Breast epithelium (tissue), 3 donors: ENCODE results near the gene SIGLEC9.

ENCODE experiments used
- POLR2A ChIP-seq: fragments of 450-650 bp; IDR thresholded peaks from one replicate; pipeline ENCODE4 v1.6.1; 2016; ENCODE audit warnings: antibody characterized with exemption, mild to moderate bottlenecking, moderate library complexity
- POLR2AphosphoS5 ChIP-seq, 3 donors: sonication (generic); formaldehyde crosslinking; IDR thresholded peaks; one replicate each; pipeline ENCODE4 v1.6.1; 2017; ENCODE audit warnings: antibody characterized with exemption in 3 of 3
- TF ChIP-seq, protein P1 (sequence below), 3 donors: fragments of 450-650 bp; IDR thresholded peaks; one replicate each; pipeline ENCODE4 v1.5.1; 2016 to 2017; ENCODE audit warnings: antibody characterized with exemption in 3 of 3, mild to moderate bottlenecking in 3 of 3, moderate library complexity in 3 of 3

DNA sequence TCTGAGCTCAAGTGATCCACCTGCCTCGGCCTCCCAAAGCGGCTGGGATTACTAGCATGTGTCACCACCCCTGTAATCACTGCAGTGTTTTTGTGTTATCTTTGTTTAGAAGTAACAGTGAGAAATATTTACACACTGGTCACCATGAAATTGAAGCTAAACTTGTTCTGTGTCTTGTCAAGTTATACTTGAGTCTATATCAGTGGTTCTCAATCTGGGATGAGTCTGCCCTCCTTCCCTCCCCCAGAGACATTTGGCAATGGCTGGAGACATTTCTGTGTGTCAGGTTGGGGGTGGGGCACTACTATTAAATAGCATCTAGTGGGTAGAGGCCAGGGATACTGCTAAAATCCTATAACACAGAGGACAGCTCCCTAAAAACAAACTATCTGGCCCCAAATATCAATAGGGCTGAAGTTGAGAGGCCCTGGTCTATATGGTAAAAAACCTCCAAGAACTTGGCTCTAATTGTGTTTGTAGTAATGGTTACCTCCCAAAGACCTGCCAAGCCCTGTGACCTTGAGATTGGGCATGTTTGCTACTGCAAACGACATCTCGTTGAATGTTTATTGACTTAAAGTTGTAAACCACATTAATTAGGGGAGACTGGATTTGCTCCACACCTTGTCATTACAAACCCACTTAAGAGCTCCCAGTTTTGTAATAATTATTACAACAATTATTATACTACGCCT lies 23.4 kb upstream of the SIGLEC9 start:
- no peak for TF ChIP-seq POLR2AphosphoS5 (IDR thresholded peaks at IDR 0.05)
- no peak for TF ChIP-seq POLR2A
- TF ChIP-seq, protein P1, sequence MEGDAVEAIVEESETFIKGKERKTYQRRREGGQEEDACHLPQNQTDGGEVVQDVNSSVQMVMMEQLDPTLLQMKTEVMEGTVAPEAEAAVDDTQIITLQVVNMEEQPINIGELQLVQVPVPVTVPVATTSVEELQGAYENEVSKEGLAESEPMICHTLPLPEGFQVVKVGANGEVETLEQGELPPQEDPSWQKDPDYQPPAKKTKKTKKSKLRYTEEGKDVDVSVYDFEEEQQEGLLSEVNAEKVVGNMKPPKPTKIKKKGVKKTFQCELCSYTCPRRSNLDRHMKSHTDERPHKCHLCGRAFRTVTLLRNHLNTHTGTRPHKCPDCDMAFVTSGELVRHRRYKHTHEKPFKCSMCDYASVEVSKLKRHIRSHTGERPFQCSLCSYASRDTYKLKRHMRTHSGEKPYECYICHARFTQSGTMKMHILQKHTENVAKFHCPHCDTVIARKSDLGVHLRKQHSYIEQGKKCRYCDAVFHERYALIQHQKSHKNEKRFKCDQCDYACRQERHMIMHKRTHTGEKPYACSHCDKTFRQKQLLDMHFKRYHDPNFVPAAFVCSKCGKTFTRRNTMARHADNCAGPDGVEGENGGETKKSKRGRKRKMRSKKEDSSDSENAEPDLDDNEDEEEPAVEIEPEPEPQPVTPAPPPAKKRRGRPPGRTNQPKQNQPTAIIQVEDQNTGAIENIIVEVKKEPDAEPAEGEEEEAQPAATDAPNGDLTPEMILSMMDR (IDR thresholded peaks at IDR 0.05): no peak
